ENCODE measurements around the gene KIR2DL1.
"Not testable (repeated sequence)": the region's sequence is repeated elsewhere in the genome, so short reads cannot be mapped to it uniquely, and the experiment has no call there.

DNA sequence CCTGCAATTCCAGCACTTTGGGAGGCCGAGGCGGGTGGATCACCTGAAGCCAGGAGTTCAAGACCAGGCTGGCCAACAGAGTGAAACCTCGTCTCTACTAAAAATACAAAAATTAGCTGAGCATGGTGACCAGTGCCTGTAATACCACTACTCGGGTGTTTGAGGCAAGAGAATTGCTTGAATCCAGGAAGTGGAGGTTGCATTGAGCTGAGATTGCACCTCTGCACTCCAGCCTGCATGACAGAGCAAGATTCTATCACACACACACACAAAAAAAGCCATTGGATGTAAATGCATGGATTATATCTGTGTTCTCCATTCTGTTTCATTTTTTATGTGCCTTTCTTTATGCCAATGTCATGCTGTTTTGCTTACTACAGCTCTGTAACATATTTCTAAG lies 54.8 kb downstream of the KIR2DL1 start:
- not testable (repeated sequence) for TF ChIP-seq POLR2A, EP300 (IDR thresholded peaks at IDR 0.05)
